SH-SY5Y (cell line): ENCODE data around the gene ESRRB.

Source experiments
- GATA2 ChIP-seq: IDR thresholded peaks from 2 replicates; pipeline ENCODE4 v1.6.1; 2011; ENCODE audit warnings: mild to moderate bottlenecking, low read depth, low read length
- GATA3 ChIP-seq: IDR thresholded peaks from 2 replicates; pipeline ENCODE4 v1.6.1; 2011; ENCODE audit warnings: low read depth, mild to moderate bottlenecking, low read length, moderate library complexity

DNA sequence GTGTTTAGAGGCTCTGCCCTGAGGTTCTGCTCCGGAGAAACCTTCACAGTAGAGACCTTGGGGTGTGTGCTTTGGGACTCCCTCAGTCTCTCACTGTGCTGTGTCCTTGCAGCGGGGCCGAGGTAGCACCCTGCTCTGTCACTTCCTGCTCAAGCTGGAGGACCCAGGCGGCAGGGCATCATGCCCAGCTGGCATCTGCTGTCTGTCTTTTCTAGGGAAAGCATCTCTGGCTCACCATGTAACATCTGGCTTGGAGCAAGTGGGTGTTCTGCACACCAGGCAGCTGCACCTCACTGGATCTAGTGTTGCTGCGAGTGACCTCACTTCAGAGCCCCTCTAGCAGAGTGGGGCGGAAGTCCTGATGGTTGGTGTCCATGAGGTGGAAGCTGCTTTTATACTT, 124.5 kb downstream of the ESRRB start:
- no peak for TF ChIP-seq GATA2
- TF ChIP-seq GATA3 = no peak
